GM21360 (cell line): Measurements from ENCODE around the gene CDKAL1.

ENCODE experiments used
- ATAC-seq: cut with Tn5 transposase; IDR thresholded peaks from one replicate; pipeline ENCODE4 v1.9.1; 2021; ENCODE audit warnings: mild to moderate bottlenecking, moderate library complexity; ENCODE audit not compliant: unreplicated experiment

Gene CDKAL1

GRCh38 chr6:21121636-21122136, 587.4 kb downstream of the CDKAL1 start:
- no peak for ATAC-seq

- no peak for ATAC-seq
Observed at GRCh38 chr6:21123507-21124436, 589.5 kb downstream of the CDKAL1 start.

GRCh38 chr6:21128601-21129000, 594.3 kb downstream of the CDKAL1 start:
- no peak for ATAC-seq

- no peak for ATAC-seq
Observed at GRCh38 chr6:21131406-21131805, 597.1 kb downstream of the CDKAL1 start.

GRCh38 chr6:21132446-21132845, 598.2 kb downstream of the CDKAL1 start:
- ATAC-seq: no peak

GRCh38 chr6:21132856-21133838, 598.9 kb downstream of the CDKAL1 start:
- ATAC-seq: no peak

GRCh38 chr6:21133901-21134300, 599.6 kb downstream of the CDKAL1 start:
- no peak for ATAC-seq

GRCh38 chr6:21134356-21134755, 600.1 kb downstream of the CDKAL1 start:
- ATAC-seq: no peak

- no peak for ATAC-seq
Observed at GRCh38 chr6:21135484-21136013, 601.3 kb downstream of the CDKAL1 start.

- ATAC-seq: no peak
Observed at GRCh38 chr6:21137700-21138335, 603.6 kb downstream of the CDKAL1 start.

GRCh38 chr6:21138336-21139069, 604.2 kb downstream of the CDKAL1 start:
- no peak for ATAC-seq

GRCh38 chr6:21140966-21141365, 606.7 kb downstream of the CDKAL1 start:
- no peak for ATAC-seq

- ATAC-seq: no peak
Observed at GRCh38 chr6:21141616-21142303, 607.5 kb downstream of the CDKAL1 start.

GRCh38 chr6:21142741-21143140, 608.5 kb downstream of the CDKAL1 start:
- ATAC-seq: no peak

- ATAC-seq: no peak
Observed at GRCh38 chr6:21143645-21144044, 609.4 kb downstream of the CDKAL1 start.

- no peak for ATAC-seq
Observed at GRCh38 chr6:21144928-21145327, 610.7 kb downstream of the CDKAL1 start.

GRCh38 chr6:21147995-21148394, 613.7 kb downstream of the CDKAL1 start:
- ATAC-seq: no peak

GRCh38 chr6:21149470-21149869, 615.2 kb downstream of the CDKAL1 start:
- ATAC-seq: no peak

- no peak for ATAC-seq
Observed at GRCh38 chr6:21150667-21151066, 616.4 kb downstream of the CDKAL1 start.
